H1 (cell line): ENCODE results near the gene PLXNA4. TPM values are rescaled to one million over a fixed set of nuclear protein-coding genes. Genes with fewer than 3 reads are reported as not detected.

Experiments
- CTCF ChIA-PET: fragments of 300-600 bp; sonication (Branson Sonifier 250); formaldehyde crosslinking; loops from one replicate; lab custom pipeline; 2021; ENCODE audit not compliant: partially characterized antibody; lab: Charles Lee
- POLR2A ChIA-PET: fragments of 300-600 bp; sonication (Branson Sonifier 250); formaldehyde crosslinking; loops from one replicate; lab custom pipeline; 2021; ENCODE audit warnings: inconsistent platforms; ENCODE audit not compliant: partially characterized antibody; lab: Charles Lee
- DNase-seq, 2 experiments: peaks; one replicate each; pipeline versions ENCODE4 v3.0.0 to v3.0.0-alpha.2; 2010 to 2022; ENCODE audit warnings: low spot score in 2 of 2, low read depth in 1 of 2, mixed read lengths in 1 of 2
- FAIRE-seq: peaks from 2 replicates; lab custom pipeline; 2011; peaks lifted over from hg19 to GRCh38; lab: Jason Lieb, UNC
- H2AFZ ChIP-seq: 2 replicates; pipeline ENCODE4 v1.8.1; 2012; ENCODE audit warnings: low read length, inconsistent platforms
- H2AK5ac ChIP-seq: 2 replicates; pipeline ENCODE4 v1.6.1; 2013; ENCODE audit warnings: low read depth, low read length
- H2BK120ac ChIP-seq: replicated peaks from 2 replicates; pipeline ENCODE3; 2013; ENCODE audit warnings: low read depth, low read length, inconsistent platforms
- H2BK12ac ChIP-seq: 2 replicates; pipeline ENCODE4 v1.6.1; 2013; ENCODE audit warnings: low read depth, low read length
- H2BK15ac ChIP-seq: 2 replicates; pipeline ENCODE4 v1.6.1; 2013; ENCODE audit warnings: low read length
- H2BK20ac ChIP-seq: 2 replicates; pipeline ENCODE4 v1.6.1; 2013; ENCODE audit warnings: low read length
- H2BK5ac ChIP-seq: 2 replicates; pipeline ENCODE4 v1.6.1; 2013; ENCODE audit warnings: low read depth, low read length
- H3K14ac ChIP-seq: 2 replicates; pipeline ENCODE4 v1.6.1; 2013; ENCODE audit warnings: inconsistent platforms; ENCODE audit not compliant: insufficient read length
- H3K18ac ChIP-seq: 2 replicates; pipeline ENCODE4 v1.6.1; 2013; ENCODE audit warnings: low read length; ENCODE audit errors: extremely low read depth
- H3K23ac ChIP-seq: 2 replicates; pipeline ENCODE4 v1.6.1; 2013; ENCODE audit warnings: inconsistent platforms; ENCODE audit not compliant: insufficient read length
- H3K23me2 ChIP-seq: 2 replicates; pipeline ENCODE4 v1.6.1; 2013; ENCODE audit warnings: low read depth, low read length
- H3K27ac ChIP-seq: 2 replicates; pipeline ENCODE4 v1.6.1; 2011; ENCODE audit warnings: low read depth, low read length, inconsistent platforms
- H3K27me3 ChIP-seq, 4 experiments: replicated peaks in 1 of 4; 1 replicate in 1 of 4; 2 replicates in 3 of 4; pipeline versions ENCODE4 v1.6.1 to v1.8.1; 2011 to 2013; ENCODE audit warnings: low read length in 3 of 4, mild to moderate bottlenecking in 3 of 4, inconsistent platforms in 2 of 4, mixed read lengths in 2 of 4, moderate library complexity in 1 of 4; ENCODE audit not compliant: control insufficient read depth in 3 of 4, insufficient read depth in 3 of 4; ENCODE audit errors: extremely low read depth in 1 of 4
- H3K36me3 ChIP-seq, 4 experiments: 2 replicates each; pipeline versions ENCODE4 v1.6.1 to v1.8.1; 2011 to 2013; ENCODE audit warnings: mild to moderate bottlenecking in 4 of 4, low read length in 3 of 4, moderate library complexity in 2 of 4, control low read depth in 1 of 4, inconsistent platforms in 1 of 4; ENCODE audit not compliant: insufficient read depth in 4 of 4, control insufficient read depth in 2 of 4
- H3K4ac ChIP-seq: replicated peaks from 2 replicates; pipeline ENCODE3; 2013; ENCODE audit warnings: low read length, low read depth, mixed read lengths, inconsistent platforms; ENCODE audit not compliant: insufficient read length
- H3K4me1 ChIP-seq, 4 experiments: replicated peaks in 1 of 4; 1 replicate in 1 of 4; 2 replicates in 3 of 4; pipeline versions ENCODE4 v1.6.1 to v1.8.1; 2011 to 2013; ENCODE audit warnings: low read length in 3 of 4, inconsistent platforms in 2 of 4, mixed read lengths in 1 of 4; ENCODE audit not compliant: insufficient read depth in 4 of 4, control insufficient read depth in 3 of 4
- H3K4me2 ChIP-seq, 2 experiments: 2 replicates each; pipeline versions ENCODE4 v1.6.1 to v1.8.1; 2011 to 2013; ENCODE audit warnings: low read depth in 2 of 2, low read length in 2 of 2, control low read depth in 1 of 2, inconsistent platforms in 1 of 2, mild to moderate bottlenecking in 1 of 2; ENCODE audit not compliant: insufficient read depth in 1 of 2
- H3K4me3 ChIP-seq, 4 experiments: fragments of 200-600, 300-600 bp in 1 of 4; sonication (generic), shearing (Covaris generic), sonication (Bioruptor Twin) in 1 of 4; 2 replicates each; pipeline versions ENCODE4 v1.5.1 to v1.8.1; 2011 to 2016; ENCODE audit warnings: low read length in 4 of 4, low read depth in 3 of 4, control low read depth in 2 of 4, inconsistent platforms in 2 of 4, mild to moderate bottlenecking in 2 of 4, mixed read lengths in 1 of 4, moderate library complexity in 1 of 4; ENCODE audit not compliant: insufficient read depth in 2 of 4; ENCODE audit errors: extremely low read depth in 1 of 4
- H3K56ac ChIP-seq: replicated peaks from 2 replicates; pipeline ENCODE3; 2013; ENCODE audit warnings: low read depth, mild to moderate bottlenecking, mixed read lengths, low read length, inconsistent platforms; ENCODE audit not compliant: insufficient read length
- H3K79me1 ChIP-seq: 2 replicates; pipeline ENCODE4 v1.6.1; 2013; ENCODE audit warnings: low read depth, low read length, control low read depth
- H3K79me2 ChIP-seq, 2 experiments: 2 replicates each; pipeline versions ENCODE4 v1.6.1 to v1.8.1; 2012 to 2013; ENCODE audit warnings: low read length in 2 of 2, mild to moderate bottlenecking in 2 of 2, inconsistent platforms in 1 of 2; ENCODE audit not compliant: insufficient read depth in 2 of 2, control insufficient read depth in 1 of 2
- H3K9ac ChIP-seq, 4 experiments: replicated peaks in 1 of 4; 1 replicate in 1 of 4; 2 replicates in 3 of 4; pipeline versions ENCODE4 v1.6.1 to v1.8.1; 2011 to 2013; ENCODE audit warnings: low read depth in 3 of 4, low read length in 3 of 4, control low read depth in 2 of 4, mild to moderate bottlenecking in 2 of 4, moderate library complexity in 2 of 4, inconsistent platforms in 1 of 4; ENCODE audit errors: extremely low read depth in 1 of 4
- H3K9me3 ChIP-seq, 2 experiments: 2 replicates each; pipeline versions ENCODE4 v1.6.1 to v1.8.1; 2012 to 2013; ENCODE audit warnings: mild to moderate bottlenecking in 2 of 2, moderate library complexity in 2 of 2, control low read depth in 1 of 2, inconsistent platforms in 1 of 2, low read depth in 1 of 2, low read length in 1 of 2, mixed read lengths in 1 of 2; ENCODE audit not compliant: insufficient read depth in 2 of 2
- H4K20me1 ChIP-seq, 2 experiments: replicated peaks in 1 of 2; 2 replicates each; pipeline versions ENCODE3 to v1.8.1; 2011 to 2013; ENCODE audit warnings: inconsistent platforms in 2 of 2, low read length in 2 of 2, mild to moderate bottlenecking in 1 of 2; ENCODE audit not compliant: insufficient read depth in 2 of 2, control insufficient read depth in 1 of 2
- H4K5ac ChIP-seq: 2 replicates; pipeline ENCODE4 v1.6.1; 2013; ENCODE audit warnings: low read length, low read depth, mixed read lengths, inconsistent platforms; ENCODE audit not compliant: insufficient read length
- H4K8ac ChIP-seq: 2 replicates; pipeline ENCODE4 v1.8.0; 2013; ENCODE audit warnings: mild to moderate bottlenecking, moderate library complexity, low read length, inconsistent platforms; ENCODE audit not compliant: insufficient read depth; ENCODE audit errors: extremely low read depth
- H4K91ac ChIP-seq: replicated peaks from 2 replicates; pipeline ENCODE3; 2013; ENCODE audit warnings: low read length, mixed read lengths, inconsistent platforms; ENCODE audit not compliant: insufficient read length
- GABPA ChIP-seq: IDR thresholded peaks from 2 replicates; pipeline ENCODE4 v1.6.1; 2011; ENCODE audit warnings: mild to moderate bottlenecking, low read length, moderate library complexity, borderline replicate concordance; ENCODE audit not compliant: insufficient read depth
- GTF2F1 ChIP-seq: IDR thresholded peaks from 2 replicates; pipeline ENCODE4 v1.6.1; 2012; ENCODE audit warnings: low read depth, low read length, improper control_type of control experiment, borderline replicate concordance
- NANOG ChIP-seq: IDR thresholded peaks from 2 replicates; pipeline ENCODE4 v1.6.1; 2011; ENCODE audit warnings: low read length, low read depth, mild to moderate bottlenecking, inconsistent platforms; ENCODE audit not compliant: insufficient read depth, poor library complexity, severe bottlenecking
- NRF1 ChIP-seq: IDR thresholded peaks from 2 replicates; pipeline ENCODE4 v1.6.1; 2011; ENCODE audit warnings: mild to moderate bottlenecking, low read depth, low read length, improper control_type of control experiment
- POLR2A ChIP-seq, 2 experiments: IDR thresholded peaks; 1 replicate in 1 of 2; 2 replicates in 1 of 2; pipeline ENCODE4 v1.6.1; 2011; ENCODE audit warnings: low read depth in 2 of 2, low read length in 2 of 2, mild to moderate bottlenecking in 2 of 2; ENCODE audit errors: control extremely low read depth in 1 of 2
- RAD21 ChIP-seq, 2 experiments: IDR thresholded peaks in 1 of 2; conservative IDR thresholded peaks in 1 of 2; 2 replicates each; pipeline ENCODE4 v1.6.1; 2011; ENCODE audit warnings: low read depth in 2 of 2, low read length in 2 of 2, improper control_type of control experiment in 1 of 2, inconsistent platforms in 1 of 2, mild to moderate bottlenecking in 1 of 2, moderate library complexity in 1 of 2
- SAP30 ChIP-seq: fragments of 300-600 bp; sonication (generic); IDR thresholded peaks from 2 replicates; pipeline ENCODE4 v1.7.1; 2012; ENCODE audit warnings: low read length, moderate library complexity, mild to moderate bottlenecking, inconsistent platforms; ENCODE audit not compliant: insufficient read depth, insufficient replicate concordance
- SIRT6 ChIP-seq: IDR thresholded peaks from one replicate; pipeline ENCODE4 v1.7.1; 2012; ENCODE audit warnings: low read length, inconsistent platforms
- TAF7 ChIP-seq: optimal IDR thresholded peaks from 2 replicates; pipeline ENCODE3; 2011; ENCODE audit warnings: low read depth, mild to moderate bottlenecking, inconsistent platforms, low read length, moderate library complexity, borderline replicate concordance
- WGBS, 2 experiments: shearing (Covaris generic) in 1 of 2; methylation state at CpG; one replicate each; pipeline versions ENCODE4 v1.1.6 to v1.1.7; 2013 to 2015; ENCODE audit warnings: low lambda C conversion rate in 2 of 2, mixed read lengths in 2 of 2, inconsistent platforms in 1 of 2, low coverage in 1 of 2, missing lambda C conversion rate in 1 of 2; ENCODE audit not compliant: insufficient replicate concordance in 2 of 2, insufficient coverage in 1 of 2, insufficient read length in 1 of 2; ENCODE audit errors: extremely low coverage in 1 of 2, missing lambda C conversion rate in 1 of 2; 5-methylcytosine and 5-hydroxymethylcytosine counted together
- polyA plus RNA-seq, 7 experiments: library from polyadenylated mRNA; depleted of rRNA in 3 of 7; stranded (reverse) in 5 of 7; unstranded in 2 of 7; fragments of >200 nt in 5 of 7; fragments of 200-250 nt in 2 of 7; gene quantifications; 1 replicate in 5 of 7; 2 replicates in 1 of 7; 4 replicates in 1 of 7; pipeline versions ENCODE4 v1.2.1 to v1.2.3, GENCODE V29; 2011 to 2013; ENCODE audit warnings: missing spikeins in 2 of 7, mixed read lengths in 2 of 7
- total RNA-seq: library from RNA; stranded (reverse); fragmentation: NEBNext Ultra II Directional; extraction: Animal tissue kit (Norgen Biotek cat#: 25700); gene quantifications from 2 replicates; pipeline ENCODE4 v1.2.1, GENCODE V29; 2021
- TF ChIP-seq, protein P1 (sequence below): IDR thresholded peaks from 2 replicates; pipeline ENCODE4 v1.6.1; 2012; ENCODE audit warnings: low read length, inconsistent platforms

PLXNA4 gene
- total and polyA plus RNA-seq, 2 of the 8 experiments (the other 6 are each of a cell fraction or from before 2014, with no cell fraction given) = 0.76 to 0.79 TPM

DNA sequence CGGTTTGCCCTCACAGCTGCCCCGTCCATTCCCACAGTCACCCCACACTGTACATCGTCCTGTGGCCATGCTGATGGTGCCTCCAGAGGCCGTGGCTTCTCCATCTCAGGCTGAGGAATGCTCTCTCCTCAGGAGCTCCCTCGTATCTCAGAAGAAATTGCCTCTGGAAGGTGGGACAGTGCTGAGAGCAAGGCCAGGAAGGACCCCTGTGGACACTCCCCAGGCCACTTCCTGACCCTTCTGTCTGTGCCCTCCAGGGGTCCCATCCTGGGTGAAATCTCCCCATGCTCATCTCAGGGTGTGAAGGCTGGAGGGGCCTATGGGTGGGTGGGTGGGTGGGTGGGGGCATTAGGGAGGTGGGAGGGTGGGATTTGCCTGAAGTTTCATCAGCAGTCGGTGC, 454.3 kb downstream of the PLXNA4 start:
- no peak overlapping the region for H4K5ac ChIP-seq
- H2AK5ac ChIP-seq = no peak overlapping the region; the same call in 1 of the 2 replicates
- ChIA-PET CTCF (interaction anchor here (1.5 kb wide), 1 partner anchor 176 kb away, joined by 4 read pairs; no protein-coding TSS in a partner anchor), POLR2A (no interaction called here)
- 0 out of 2 replicates have a peak overlapping the region, but pooled peaks have one; percentile 50 for H2BK12ac ChIP-seq
- H4K91ac ChIP-seq = no peak overlapping the region
- H3K27me3 ChIP-seq = no peaks in the 10 kb centered on the region
- H3K4me1 ChIP-seq = peaks cover 0 to 8% (median under 1%) of the 10 kb centered on the region in 4 experiments; a peak in 4 of 7 replicates
- no peaks in the 10 kb centered on the region for H3K79me1 ChIP-seq
- TF ChIP-seq SIRT6 = no peak
- TF ChIP-seq, protein P1, sequence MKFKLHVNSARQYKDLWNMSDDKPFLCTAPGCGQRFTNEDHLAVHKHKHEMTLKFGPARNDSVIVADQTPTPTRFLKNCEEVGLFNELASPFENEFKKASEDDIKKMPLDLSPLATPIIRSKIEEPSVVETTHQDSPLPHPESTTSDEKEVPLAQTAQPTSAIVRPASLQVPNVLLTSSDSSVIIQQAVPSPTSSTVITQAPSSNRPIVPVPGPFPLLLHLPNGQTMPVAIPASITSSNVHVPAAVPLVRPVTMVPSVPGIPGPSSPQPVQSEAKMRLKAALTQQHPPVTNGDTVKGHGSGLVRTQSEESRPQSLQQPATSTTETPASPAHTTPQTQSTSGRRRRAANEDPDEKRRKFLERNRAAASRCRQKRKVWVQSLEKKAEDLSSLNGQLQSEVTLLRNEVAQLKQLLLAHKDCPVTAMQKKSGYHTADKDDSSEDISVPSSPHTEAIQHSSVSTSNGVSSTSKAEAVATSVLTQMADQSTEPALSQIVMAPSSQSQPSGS = no peak
- TF ChIP-seq RAD21 (IDR thresholded peaks at IDR 0.05 in 1 of 2, conservative IDR thresholded peaks at IDR 0.05 in 1 of 2; ENCODE audit: low read depth in 2 of 2, low read length in 2 of 2) = no peak
- TF ChIP-seq TAF7 = no peak
- TF ChIP-seq SAP30 = no peak
- TF ChIP-seq GTF2F1 = no peak
- no peak for TF ChIP-seq NANOG
- TF ChIP-seq GABPA = no peak
- no peak for TF ChIP-seq POLR2A (IDR thresholded peaks at IDR 0.05; ENCODE audit: control extremely low read depth in 1 of 2, low read depth in 2 of 2, low read length in 2 of 2)
- TF ChIP-seq NRF1 = no peak
- no peak overlapping the region for H3K4me2 ChIP-seq
- no peak overlapping the region for H3K4me3 ChIP-seq
- peaks cover 2% of the 10 kb centered on the region; the same call in 1 of the 2 replicates for H3K23me2 ChIP-seq
- no peak for DNase-seq
- no peak overlapping the region for H2AFZ ChIP-seq
- H3K23ac ChIP-seq = no peak overlapping the region
- WGBS, 2 experiments = 89% methylated on average over 5 of the region's 6 CpGs; no CpG with 5 or more reads in 1 of the 2 experiments
- FAIRE-seq = no peak
- H3K79me2 ChIP-seq = no peaks in the 10 kb centered on the region
- no peak overlapping the region for H3K4ac ChIP-seq
- H2BK15ac ChIP-seq = no peak overlapping the region; the same call in 1 of the 2 replicates
- no peaks in the 10 kb centered on the region for H3K36me3 ChIP-seq
- no peak overlapping the region for H2BK120ac ChIP-seq
- no peak overlapping the region for H3K27ac ChIP-seq
- H3K56ac ChIP-seq = no peak overlapping the region
- no peak overlapping the region for H3K9ac ChIP-seq
- H3K14ac ChIP-seq = no peak overlapping the region
- H4K20me1 ChIP-seq = no peaks in the 10 kb centered on the region
- no peak overlapping the region; the same call in 1 of the 2 replicates for H3K18ac ChIP-seq
- no peak overlapping the region for H4K8ac ChIP-seq
- H3K9me3 ChIP-seq = no peaks in the 10 kb centered on the region
- H2BK5ac ChIP-seq = no peak overlapping the region
- no peak overlapping the region for H2BK20ac ChIP-seq
